Measurements from ENCODE around the gene SNAP47. TPM values are rescaled to one million over a fixed set of nuclear protein-coding genes. Genes with fewer than 3 reads are reported as not detected.

Gene SNAP47
- total and polyA plus RNA-seq, 2 of the 4 experiments (the other 2 are of a cell fraction) = 39.4 to 72.9 TPM

- intact Hi-C loops (cut with micrococcal nuclease) = loop anchor here (5.0 kb wide), 1 partner anchor 163 kb away; the partner anchor contains the start of gene ZNF678
- in situ Hi-C loops (cut with MboI; ENCODE audit: low sequenced_read_pairs) = no loop called here
These were observed 10.2 kb upstream of the SNAP47 start for GRCh38 chr1:227725046-227725445.

More at GRCh38 chr1:227725046-227725445, 10.2 kb upstream of the SNAP47 start:
- H3K9me3 ChIP-seq (ENCODE audit: control insufficient read depth, insufficient read depth, low read length) = peaks cover 9% of the 10 kb centered on the region
- H3K56ac ChIP-seq (ENCODE audit: extremely low read depth, insufficient read depth, low read length) = no peak overlapping the region
- DNase-seq (no peak), ATAC-seq (ENCODE audit: low read depth) (no peak)
- H4K20me1 ChIP-seq (ENCODE audit: insufficient read depth, low read length) = peaks cover 10% of the 10 kb centered on the region; the same call in 1 of the 2 replicates
- H2BK120ac ChIP-seq (ENCODE audit: low read depth, low read length) = no peak overlapping the region
- no peak overlapping the region for H2AFZ ChIP-seq (replicated peaks; ENCODE audit: low read length, poor library complexity)
- no peak overlapping the region for H2BK15ac ChIP-seq (ENCODE audit: low read depth, low read length)
- no peak overlapping the region for H4K91ac ChIP-seq (ENCODE audit: insufficient read depth, low read depth, low read length)
- H3K27ac ChIP-seq (ENCODE audit: insufficient read depth, low read length) = no peak overlapping the region
- H3K36me3 ChIP-seq (ENCODE audit: control insufficient read depth, insufficient read depth, low read length) = no peaks in the 10 kb centered on the region
- H2AK9ac ChIP-seq (replicated peaks; ENCODE audit: low read depth, low read length, poor library complexity) = no peak overlapping the region
- H3K9me1 ChIP-seq (ENCODE audit: insufficient read depth, low read length) = no peaks in the 10 kb centered on the region; the same call in 1 of the 2 replicates
- H4K5ac ChIP-seq (ENCODE audit: low read depth, low read length) = no peak overlapping the region
- H3K18ac ChIP-seq (ENCODE audit: low read depth, low read length) = no peak overlapping the region
- no peaks in the 10 kb centered on the region for H3K27me3 ChIP-seq (ENCODE audit: control insufficient read depth, insufficient read depth, low read length)
- no peak overlapping the region for H3K4me2 ChIP-seq (ENCODE audit: low read depth, low read length)
- no peak overlapping the region for H2BK5ac ChIP-seq (ENCODE audit: low read depth, low read length, poor library complexity, severe bottlenecking)
- no peak overlapping the region for H3K4me3 ChIP-seq (ENCODE audit: insufficient read depth, low read depth, low read length)
- no peak overlapping the region for H3K9ac ChIP-seq (ENCODE audit: low read depth, low read length)
- no peaks in the 10 kb centered on the region; the same call in 1 of the 2 replicates for H3K4me1 ChIP-seq (ENCODE audit: control insufficient read depth, insufficient read depth, low read length)
- no peak overlapping the region for H2AK5ac ChIP-seq (ENCODE audit: low read depth, low read length)
- H3K14ac ChIP-seq (replicated peaks; ENCODE audit: low read depth, low read length) = no peak overlapping the region
- dilution Hi-C loops (cut with HindIII; ENCODE audit: low sequenced_read_pairs, unreplicated experiment) = no loop called here
- POLR2A ChIA-PET (ENCODE audit: unreplicated experiment) = no interaction called here
- no CpG with 5 or more reads among the region's 2 CpGs for WGBS, 2 experiments (ENCODE audit: extremely low coverage in 2 of 2, insufficient read length in 1 of 2)
- no TSS peak for BruUV-seq (replicated peaks)
- H3K23ac ChIP-seq (ENCODE audit: low read depth, low read length) = no peak overlapping the region
- H3K79me1 ChIP-seq (ENCODE audit: low read depth in 1 of 2, low read length in 2 of 2) = peaks cover 0 to 4% of the 10 kb centered on the region in 2 experiments; a peak in 1 of 4 replicates
- no peak overlapping the region for H3K4ac ChIP-seq (ENCODE audit: low read depth, low read length)
- CTCF ChIA-PET = no interaction called here
- TF ChIP-seq RFX5 (IDR thresholded peaks at IDR 0.05; ENCODE audit: low read depth, low read length) (no peak), CHD1 (IDR thresholded peaks at IDR 0.05; ENCODE audit: low read depth, low read length) (no peak), NFE2L2 (IDR thresholded peaks at IDR 0.05; ENCODE audit: low read depth, low read length) (no peak), CTCF (conservative IDR thresholded peaks at IDR 0.05; ENCODE audit: low read depth, low read length) (no peak), POLR2A (IDR thresholded peaks at IDR 0.05; ENCODE audit: low read depth, low read length) (no peak), USF2 (IDR thresholded peaks at IDR 0.05; ENCODE audit: low read depth, low read length) (no peak), FOS (IDR thresholded peaks at IDR 0.05; ENCODE audit: low read depth, low read length) (no peak), MAFK (IDR thresholded peaks at IDR 0.05; ENCODE audit: low read depth, low read length) (no peak), ELK1 (IDR thresholded peaks at IDR 0.05; ENCODE audit: borderline replicate concordance, low read depth, low read length) (no peak), RAD21 (IDR thresholded peaks at IDR 0.05; ENCODE audit: low read length) (no peak), BHLHE40 (IDR thresholded peaks at IDR 0.05; ENCODE audit: low read depth, low read length) (no peak)
- no peak overlapping the region for H4K8ac ChIP-seq (ENCODE audit: low read depth in 2 of 2, low read length in 2 of 2)
- no peak overlapping the region for H2BK20ac ChIP-seq (ENCODE audit: low read depth, low read length)

Measured in IMR-90 (cell line).